ENCODE data around the gene RPA4.
"Not testable (repeated sequence)": the region's sequence is repeated elsewhere in the genome, so short reads cannot be mapped to it uniquely, and the experiment has no call there.

RPA4 gene

DNA sequence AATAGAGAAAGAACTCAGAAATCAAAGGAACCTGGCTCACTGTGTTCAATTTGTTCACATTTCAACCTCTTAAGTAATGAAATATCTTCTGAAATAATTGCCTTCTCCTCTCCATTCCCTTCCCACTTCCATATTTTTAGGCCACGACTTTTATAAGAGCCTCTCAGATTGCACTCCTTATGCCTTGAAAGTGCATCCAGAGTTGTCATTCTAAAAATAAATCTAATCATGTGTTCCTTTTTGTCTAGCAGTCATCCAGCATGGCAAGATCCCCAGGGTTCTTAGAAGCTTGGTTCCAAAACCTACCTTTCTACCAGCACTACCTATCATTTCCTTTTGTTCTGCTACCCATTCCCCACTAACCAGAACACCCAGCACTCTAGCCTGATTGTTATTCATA is 42.4 kb upstream of the RPA4 start:
- H3K36me3 ChIP-seq, result no peaks in the 10 kb centered on the region
- no peaks in the 10 kb centered on the region for H3K9me3 ChIP-seq
- H3K27ac ChIP-seq, result no peak overlapping the region
- no peaks in the 10 kb centered on the region for H3K27me3 ChIP-seq
- H3K4me1 ChIP-seq (ENCODE audit: control insufficient read depth in 1 of 2, insufficient read depth in 1 of 2, low read depth in 1 of 2, low read length in 1 of 2), result no peaks in the 10 kb centered on the region
- TF ChIP-seq, protein P1, sequence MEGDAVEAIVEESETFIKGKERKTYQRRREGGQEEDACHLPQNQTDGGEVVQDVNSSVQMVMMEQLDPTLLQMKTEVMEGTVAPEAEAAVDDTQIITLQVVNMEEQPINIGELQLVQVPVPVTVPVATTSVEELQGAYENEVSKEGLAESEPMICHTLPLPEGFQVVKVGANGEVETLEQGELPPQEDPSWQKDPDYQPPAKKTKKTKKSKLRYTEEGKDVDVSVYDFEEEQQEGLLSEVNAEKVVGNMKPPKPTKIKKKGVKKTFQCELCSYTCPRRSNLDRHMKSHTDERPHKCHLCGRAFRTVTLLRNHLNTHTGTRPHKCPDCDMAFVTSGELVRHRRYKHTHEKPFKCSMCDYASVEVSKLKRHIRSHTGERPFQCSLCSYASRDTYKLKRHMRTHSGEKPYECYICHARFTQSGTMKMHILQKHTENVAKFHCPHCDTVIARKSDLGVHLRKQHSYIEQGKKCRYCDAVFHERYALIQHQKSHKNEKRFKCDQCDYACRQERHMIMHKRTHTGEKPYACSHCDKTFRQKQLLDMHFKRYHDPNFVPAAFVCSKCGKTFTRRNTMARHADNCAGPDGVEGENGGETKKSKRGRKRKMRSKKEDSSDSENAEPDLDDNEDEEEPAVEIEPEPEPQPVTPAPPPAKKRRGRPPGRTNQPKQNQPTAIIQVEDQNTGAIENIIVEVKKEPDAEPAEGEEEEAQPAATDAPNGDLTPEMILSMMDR (IDR thresholded peaks at IDR 0.05), result no peak
- no peak overlapping the region for H3K4me3 ChIP-seq (ENCODE audit: low read depth in 1 of 2, low read length in 1 of 2)

DNA sequence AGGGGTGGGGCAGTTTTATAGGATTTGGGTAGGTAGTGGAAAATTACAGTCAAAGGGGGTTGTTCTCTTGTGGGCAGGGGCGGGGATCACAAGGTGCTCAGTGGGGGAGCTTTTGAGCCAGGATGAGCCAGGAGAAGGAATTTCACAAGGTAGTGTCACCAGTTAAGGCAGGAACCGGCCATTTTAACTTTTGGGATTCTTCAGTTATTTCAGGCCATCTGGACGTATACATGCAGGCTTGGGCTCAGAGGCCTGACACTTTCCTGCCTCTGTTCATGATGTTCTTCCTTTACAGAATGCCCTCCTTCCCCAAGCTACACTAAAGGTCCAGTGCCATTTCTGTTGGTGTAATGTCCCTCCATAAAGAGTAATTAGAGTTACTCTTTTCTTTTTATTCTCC is 41.8 kb upstream of the RPA4 start:
- H3K4me1 ChIP-seq (ENCODE audit: control insufficient read depth in 1 of 2, insufficient read depth in 1 of 2, low read depth in 1 of 2, low read length in 1 of 2); H3K4me3 ChIP-seq (ENCODE audit: low read depth in 1 of 2, low read length in 1 of 2); H3K27me3 ChIP-seq; H3K36me3 ChIP-seq; H3K9me3 ChIP-seq; H3K27ac ChIP-seq: not testable (repeated sequence)

DNA sequence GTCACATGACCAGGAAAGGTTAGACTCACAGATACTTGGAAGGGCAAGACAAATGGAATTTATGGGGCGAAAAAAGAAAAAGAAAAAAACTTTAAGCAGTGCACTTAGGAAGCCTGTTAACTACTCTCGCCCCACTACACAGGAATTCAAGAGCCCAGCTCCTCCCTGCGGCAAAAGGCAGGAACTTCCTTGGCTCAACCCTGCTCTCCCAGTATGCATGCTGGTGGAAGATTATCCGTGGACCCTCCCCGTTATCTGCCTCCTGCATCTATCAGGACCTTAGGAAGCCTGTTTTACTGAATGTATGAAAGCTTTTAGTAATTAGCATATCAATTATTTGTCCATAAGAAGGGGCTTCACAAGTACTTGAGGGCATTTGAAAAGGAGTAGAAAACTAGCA is 40.1 kb upstream of the RPA4 start:
- Histone ChIP-seq H3K27ac (no peak overlapping the region), H3K4me1 (ENCODE audit: control insufficient read depth in 1 of 2, insufficient read depth in 1 of 2, low read depth in 1 of 2, low read length in 1 of 2) (no peaks in the 10 kb centered on the region), H3K36me3 (no peaks in the 10 kb centered on the region), H3K9me3 (no peaks in the 10 kb centered on the region), H3K4me3 (ENCODE audit: low read depth in 1 of 2, low read length in 1 of 2) (no peak overlapping the region), H3K27me3 (no peaks in the 10 kb centered on the region)
- TF ChIP-seq, protein P1 (IDR thresholded peaks at IDR 0.05), result no peak

DNA sequence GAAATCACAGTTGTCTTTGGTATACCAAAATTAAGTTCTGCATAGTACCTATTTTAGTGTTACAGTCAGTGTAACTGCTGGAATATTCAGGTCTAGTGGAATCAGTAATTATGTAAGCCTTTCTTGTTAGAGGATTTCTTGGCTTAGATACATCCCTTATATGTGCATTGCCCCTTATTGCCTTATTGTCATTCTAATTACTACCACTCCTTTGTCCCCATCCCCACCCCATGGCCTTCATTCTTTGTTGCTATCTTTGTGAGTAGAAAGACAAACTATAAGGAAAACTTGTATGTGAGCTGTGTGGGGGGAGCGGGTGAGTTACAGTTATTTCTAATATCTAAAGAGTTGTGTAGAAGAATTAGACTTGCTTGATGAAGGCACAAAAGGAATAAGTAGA is 36.9 kb upstream of the RPA4 start:
- no peaks in the 10 kb centered on the region for H3K9me3 ChIP-seq
- H3K27me3 ChIP-seq, result no peaks in the 10 kb centered on the region
- no peaks in the 10 kb centered on the region for H3K4me1 ChIP-seq (ENCODE audit: control insufficient read depth in 1 of 2, insufficient read depth in 1 of 2, low read depth in 1 of 2, low read length in 1 of 2)
- H3K4me3 ChIP-seq (ENCODE audit: low read depth in 1 of 2, low read length in 1 of 2), result no peak overlapping the region
- H3K36me3 ChIP-seq, result no peaks in the 10 kb centered on the region
- no peak overlapping the region for H3K27ac ChIP-seq
- TF ChIP-seq, protein P1 (IDR thresholded peaks at IDR 0.05), result no peak

DNA sequence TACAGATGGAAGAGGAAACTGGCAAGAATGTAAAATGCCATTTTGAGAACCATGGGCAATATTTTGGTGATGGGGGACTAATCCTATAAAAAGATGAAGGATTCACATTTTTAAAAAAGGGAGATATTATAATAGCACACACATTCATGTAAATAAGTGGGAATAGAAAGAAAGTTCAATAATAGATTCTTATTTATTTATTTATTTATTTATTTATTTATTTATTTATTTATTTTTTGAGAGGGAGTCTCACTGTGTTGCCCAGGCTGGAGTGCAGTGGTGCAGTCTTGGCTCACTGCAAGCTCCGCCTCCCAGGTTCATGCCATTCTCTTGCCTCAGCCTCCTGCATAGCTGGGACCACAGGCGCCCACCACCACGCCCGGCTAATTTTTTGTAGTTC is 24.3 kb upstream of the RPA4 start:
- not testable (repeated sequence) for H3K4me3 ChIP-seq (ENCODE audit: low read depth in 1 of 2, low read length in 1 of 2); H3K27me3 ChIP-seq; H3K27ac ChIP-seq; H3K36me3 ChIP-seq; H3K9me3 ChIP-seq
- H3K4me1 ChIP-seq (ENCODE audit: control insufficient read depth in 1 of 2, insufficient read depth in 1 of 2, low read depth in 1 of 2, low read length in 1 of 2), result peaks cover 28% of the 10 kb centered on the region in 2 experiments

DNA sequence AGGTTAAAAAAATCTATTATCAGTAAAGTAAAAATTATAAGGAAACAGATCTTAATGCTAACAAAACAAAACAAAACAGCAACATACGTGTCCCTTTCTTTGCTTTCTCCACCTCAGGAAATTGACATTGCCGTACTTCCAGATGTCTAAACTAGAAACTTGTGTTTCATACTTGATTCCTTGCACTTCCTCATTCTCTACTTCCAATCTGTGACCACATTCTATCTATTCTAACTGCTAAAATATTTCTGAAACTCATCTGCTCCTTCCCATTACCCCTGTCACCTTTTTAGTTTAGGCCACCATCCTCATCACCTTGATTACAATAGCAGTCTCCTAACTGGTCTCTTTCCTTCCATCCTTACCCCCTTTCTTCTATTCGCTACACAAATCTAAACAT is 22.5 kb upstream of the RPA4 start:
- H3K36me3 ChIP-seq, result no peaks in the 10 kb centered on the region
- H3K27me3 ChIP-seq, result no peaks in the 10 kb centered on the region
- no peaks in the 10 kb centered on the region for H3K9me3 ChIP-seq
- TF ChIP-seq, protein P1 (IDR thresholded peaks at IDR 0.05), result no peak
- peak overlapping the region; percentile 53 for H3K27ac ChIP-seq
- H3K4me1 ChIP-seq (ENCODE audit: control insufficient read depth in 1 of 2, insufficient read depth in 1 of 2, low read depth in 1 of 2, low read length in 1 of 2), result peaks cover 28% of the 10 kb centered on the region in 2 experiments
- no peak overlapping the region for H3K4me3 ChIP-seq (ENCODE audit: low read depth in 1 of 2, low read length in 1 of 2)

DNA sequence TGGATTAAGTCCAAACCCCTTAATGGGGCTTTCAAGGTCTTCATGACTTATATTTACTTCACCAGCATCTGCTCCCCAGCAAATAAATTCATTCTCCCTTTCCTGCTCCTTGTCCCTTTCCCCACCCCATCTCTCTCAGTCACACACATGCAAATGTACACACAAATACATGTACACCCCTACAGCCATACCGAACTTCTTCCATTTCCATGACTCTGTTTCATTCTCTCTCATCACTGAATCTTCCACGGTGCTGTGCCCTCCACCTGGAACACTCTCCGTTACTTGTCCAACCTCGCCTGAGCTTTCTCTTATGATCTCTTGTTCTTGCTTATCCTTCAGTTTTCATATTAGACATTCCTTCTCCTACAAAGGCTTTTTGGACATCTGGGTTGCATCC is 22.0 kb upstream of the RPA4 start:
- TF ChIP-seq, protein P1 (IDR thresholded peaks at IDR 0.05), result no peak
- Histone ChIP-seq H3K27me3 (no peaks in the 10 kb centered on the region), H3K4me3 (ENCODE audit: low read depth in 1 of 2, low read length in 1 of 2) (no peak overlapping the region), H3K4me1 (ENCODE audit: control insufficient read depth in 1 of 2, insufficient read depth in 1 of 2, low read depth in 1 of 2, low read length in 1 of 2) (peaks cover 28% of the 10 kb centered on the region in 2 experiments), H3K36me3 (no peaks in the 10 kb centered on the region), H3K9me3 (no peaks in the 10 kb centered on the region), H3K27ac (peak overlapping the region; percentile 53)
